ENCODE measurements around the gene ANGPT4. TPM values are rescaled to one million over a fixed set of nuclear protein-coding genes. Genes with fewer than 3 reads are reported as not detected.

ANGPT4 gene
- total RNA-seq, 1 experiment from 2014 or later, result not detected

GRCh38 chr20:925516-925915, 9.4 kb upstream of the ANGPT4 start:
- CTCF ChIA-PET, result no interaction called here

GRCh38 chr20:924639-925038, 8.5 kb upstream of the ANGPT4 start:
- Histone ChIP-seq H3K4me1 (ENCODE audit: control insufficient read depth, insufficient read depth, low read length) (no peaks in the 10 kb centered on the region), H3K9me3 (ENCODE audit: control insufficient read depth, insufficient read depth, low read depth, low read length) (no peaks in the 10 kb centered on the region), H3K27me3 (ENCODE audit: control insufficient read depth, insufficient read depth, low read length) (peaks cover 5% of the 10 kb centered on the region; the same call in 1 of the 2 replicates), H3K27ac (ENCODE audit: low read length) (no peak overlapping the region), H3K4me3 (ENCODE audit: low read depth in 2 of 2, low read length in 2 of 2) (no peak overlapping the region), H3K36me3 (ENCODE audit: control insufficient read depth, insufficient read depth, low read length) (no peaks in the 10 kb centered on the region)
- intact Hi-C loops (cut with micrococcal nuclease; ENCODE audit: unreplicated experiment), result no loop called here
- BruUV-seq (replicated peaks), result no TSS peak
- ATAC-seq (no peak), DNase-seq (ENCODE audit: low read depth, low spot score) (no peak)
- POLR2A ChIA-PET, result no interaction called here
- CTCF ChIA-PET, result no interaction called here
- in situ Hi-C loops (cut with HindIII; ENCODE audit: low pct_unique_long_range_greater_than_20kb, low sequenced_read_pairs), result no loop called here
- TF ChIP-seq, protein P1, sequence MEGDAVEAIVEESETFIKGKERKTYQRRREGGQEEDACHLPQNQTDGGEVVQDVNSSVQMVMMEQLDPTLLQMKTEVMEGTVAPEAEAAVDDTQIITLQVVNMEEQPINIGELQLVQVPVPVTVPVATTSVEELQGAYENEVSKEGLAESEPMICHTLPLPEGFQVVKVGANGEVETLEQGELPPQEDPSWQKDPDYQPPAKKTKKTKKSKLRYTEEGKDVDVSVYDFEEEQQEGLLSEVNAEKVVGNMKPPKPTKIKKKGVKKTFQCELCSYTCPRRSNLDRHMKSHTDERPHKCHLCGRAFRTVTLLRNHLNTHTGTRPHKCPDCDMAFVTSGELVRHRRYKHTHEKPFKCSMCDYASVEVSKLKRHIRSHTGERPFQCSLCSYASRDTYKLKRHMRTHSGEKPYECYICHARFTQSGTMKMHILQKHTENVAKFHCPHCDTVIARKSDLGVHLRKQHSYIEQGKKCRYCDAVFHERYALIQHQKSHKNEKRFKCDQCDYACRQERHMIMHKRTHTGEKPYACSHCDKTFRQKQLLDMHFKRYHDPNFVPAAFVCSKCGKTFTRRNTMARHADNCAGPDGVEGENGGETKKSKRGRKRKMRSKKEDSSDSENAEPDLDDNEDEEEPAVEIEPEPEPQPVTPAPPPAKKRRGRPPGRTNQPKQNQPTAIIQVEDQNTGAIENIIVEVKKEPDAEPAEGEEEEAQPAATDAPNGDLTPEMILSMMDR (IDR thresholded peaks at IDR 0.05), result no peak
- TF ChIP-seq POLR2AphosphoS5 (IDR thresholded peaks at IDR 0.05; ENCODE audit: low read depth, low read length) (no peak), TCF7L2 (IDR thresholded peaks at IDR 0.05; ENCODE audit: low read depth, low read length) (no peak), REST (IDR thresholded peaks at IDR 0.05; ENCODE audit: insufficient read depth in 1 of 2, low read depth in 2 of 2, low read length in 1 of 2) (no peak), SIN3A (IDR thresholded peaks at IDR 0.05; ENCODE audit: borderline replicate concordance, insufficient read depth, low read depth, low read length) (no peak)

More at GRCh38 chr20:925516-925915, 9.4 kb upstream of the ANGPT4 start:
- Histone ChIP-seq H3K4me1 (ENCODE audit: control insufficient read depth, insufficient read depth, low read length) (no peaks in the 10 kb centered on the region), H3K9me3 (ENCODE audit: control insufficient read depth, insufficient read depth, low read depth, low read length) (peaks cover 1% of the 10 kb centered on the region; the same call in 1 of the 2 replicates), H3K27ac (ENCODE audit: low read length) (no peak overlapping the region), H3K36me3 (ENCODE audit: control insufficient read depth, insufficient read depth, low read length) (no peaks in the 10 kb centered on the region), H3K27me3 (ENCODE audit: control insufficient read depth, insufficient read depth, low read length) (peaks cover 5% of the 10 kb centered on the region; the same call in 1 of the 2 replicates), H3K4me3 (ENCODE audit: low read depth in 2 of 2, low read length in 2 of 2) (no peak overlapping the region)
- POLR2A ChIA-PET, result no interaction called here
- intact Hi-C loops (cut with micrococcal nuclease; ENCODE audit: unreplicated experiment) (no loop called here), in situ Hi-C loops (cut with HindIII; ENCODE audit: low pct_unique_long_range_greater_than_20kb, low sequenced_read_pairs) (no loop called here)
- BruUV-seq (replicated peaks), result no TSS peak
- no peak for TF ChIP-seq POLR2AphosphoS5 (IDR thresholded peaks at IDR 0.05; ENCODE audit: low read depth, low read length)
- TF ChIP-seq, protein P1 (IDR thresholded peaks at IDR 0.05), result no peak
- TF ChIP-seq SIN3A (IDR thresholded peaks at IDR 0.05; ENCODE audit: borderline replicate concordance, insufficient read depth, low read depth, low read length), result no peak
- TF ChIP-seq TCF7L2 (IDR thresholded peaks at IDR 0.05; ENCODE audit: low read depth, low read length), result no peak
- no peak for TF ChIP-seq REST (IDR thresholded peaks at IDR 0.05; ENCODE audit: insufficient read depth in 1 of 2, low read depth in 2 of 2, low read length in 1 of 2)
- ATAC-seq (no peak), DNase-seq (ENCODE audit: low read depth, low spot score) (no peak)
